LNCAP (cell line): Measurements from ENCODE around the gene SYN1.

Experiments used
- CTCF ChIP-seq: fragments of 450-650 bp; IDR thresholded peaks from 2 replicates; pipeline ENCODE4 v1.5.1; 2017; ENCODE audit warnings: mild to moderate bottlenecking

SYN1 gene

DNA sequence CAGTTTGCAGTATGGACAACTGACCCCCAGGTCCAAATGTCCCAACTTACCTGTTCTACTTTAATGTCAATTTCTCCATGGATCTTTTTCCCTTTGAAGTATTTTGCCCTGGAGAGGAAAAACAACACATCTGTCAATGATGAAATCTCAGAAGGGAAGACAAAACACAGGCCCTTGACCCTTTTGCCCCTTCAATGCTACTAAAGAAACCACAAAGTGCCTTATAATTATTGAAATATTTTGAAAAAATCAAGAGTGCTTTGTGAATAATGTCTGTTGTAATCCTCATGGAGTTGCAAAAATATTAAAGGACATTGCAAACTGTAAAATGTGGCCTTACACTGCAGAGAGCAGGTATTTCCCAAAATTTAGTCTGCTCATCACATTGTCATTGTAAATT is 12.6 kb downstream of the SYN1 start:
- no peak for TF ChIP-seq CTCF

DNA sequence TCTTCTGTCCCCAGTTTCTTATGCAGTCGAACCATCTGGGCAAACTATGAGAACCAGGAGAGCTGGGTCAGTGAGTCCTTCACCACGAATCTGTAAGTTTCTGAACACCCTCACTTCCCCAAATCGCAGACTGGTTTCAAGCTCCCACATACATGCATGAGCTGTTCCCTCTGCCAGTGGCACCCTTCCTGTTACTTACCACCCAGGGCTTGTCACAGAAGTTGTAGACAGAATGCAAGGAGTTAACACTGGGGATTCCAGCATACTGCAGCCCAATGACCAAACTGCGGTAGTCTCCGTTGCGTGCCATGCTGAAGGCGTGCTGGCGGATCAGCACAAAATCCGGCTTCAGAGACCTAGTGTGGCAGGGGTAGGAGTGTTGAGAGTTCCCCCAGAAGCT is 14.6 kb downstream of the SYN1 start:
- TF ChIP-seq CTCF = no peak

DNA sequence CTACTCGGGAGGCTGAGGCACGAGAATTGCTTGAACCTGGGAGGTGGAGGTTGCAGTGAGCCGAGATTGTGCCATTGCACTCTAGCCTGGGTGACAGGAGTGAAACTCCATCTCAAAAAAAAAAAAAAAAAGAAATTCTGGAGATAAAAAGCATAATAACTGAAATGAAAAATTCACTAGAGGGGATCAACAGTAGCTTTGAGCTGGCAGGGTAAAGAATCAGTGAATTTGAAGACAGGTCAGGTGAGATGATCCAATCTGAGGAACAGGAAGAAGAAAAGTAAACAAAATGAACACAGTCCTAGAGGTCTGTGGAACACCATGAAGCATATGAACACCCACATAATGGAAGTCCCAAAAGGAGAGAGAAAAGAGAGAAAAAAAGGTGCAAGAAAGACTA is 22.4 kb downstream of the SYN1 start:
- TF ChIP-seq CTCF = no peak

DNA sequence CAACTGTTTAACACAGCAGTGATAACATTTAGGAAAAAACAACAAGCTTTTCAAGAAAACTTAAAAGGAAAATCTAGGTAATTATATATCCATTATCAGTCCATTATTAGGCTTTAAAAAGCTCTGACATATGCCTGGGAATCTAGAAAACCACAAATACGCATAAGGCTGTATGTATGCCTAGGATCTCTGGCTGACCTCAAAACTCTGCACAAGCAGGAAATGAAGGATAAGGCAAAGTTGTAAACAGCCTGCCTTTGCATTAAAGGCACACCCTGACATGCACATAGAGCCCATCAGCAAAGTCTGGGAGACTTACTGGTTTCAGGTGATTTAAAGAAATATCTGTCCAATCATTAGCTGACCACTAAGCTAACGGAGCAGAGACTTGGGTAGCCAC is 23.4 kb downstream of the SYN1 start:
- TF ChIP-seq CTCF = no peak

DNA sequence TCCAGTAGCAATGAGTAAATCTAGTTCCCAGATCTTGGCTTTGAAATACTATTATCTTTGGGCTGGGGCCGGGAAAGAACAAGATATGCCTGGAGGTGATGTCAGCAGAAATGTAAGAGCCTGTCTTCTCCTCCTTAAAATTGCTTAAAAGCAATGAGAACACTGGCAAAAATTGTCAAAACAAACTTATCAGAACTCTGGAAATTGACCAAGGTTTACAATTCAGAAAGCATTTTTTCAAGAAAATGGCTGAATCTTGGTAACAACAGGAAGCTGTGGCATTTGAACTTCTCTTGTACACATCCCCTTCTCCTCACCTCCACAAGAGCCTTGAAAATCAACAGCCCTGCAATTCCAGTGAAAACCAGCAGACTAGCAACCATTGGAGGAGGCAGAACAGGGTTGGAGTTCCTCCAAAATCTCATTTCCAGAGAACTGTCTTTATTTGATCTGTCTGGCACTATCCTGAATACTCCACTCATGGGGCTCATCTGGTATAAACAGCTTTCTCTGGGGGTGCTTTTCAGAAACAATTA is 23.9 kb downstream of the SYN1 start:
- TF ChIP-seq CTCF = no peak

- TF ChIP-seq CTCF = no peak
These were observed 26.1 kb downstream of the SYN1 start for GRCh38 chrX:47593522-47593921.

DNA sequence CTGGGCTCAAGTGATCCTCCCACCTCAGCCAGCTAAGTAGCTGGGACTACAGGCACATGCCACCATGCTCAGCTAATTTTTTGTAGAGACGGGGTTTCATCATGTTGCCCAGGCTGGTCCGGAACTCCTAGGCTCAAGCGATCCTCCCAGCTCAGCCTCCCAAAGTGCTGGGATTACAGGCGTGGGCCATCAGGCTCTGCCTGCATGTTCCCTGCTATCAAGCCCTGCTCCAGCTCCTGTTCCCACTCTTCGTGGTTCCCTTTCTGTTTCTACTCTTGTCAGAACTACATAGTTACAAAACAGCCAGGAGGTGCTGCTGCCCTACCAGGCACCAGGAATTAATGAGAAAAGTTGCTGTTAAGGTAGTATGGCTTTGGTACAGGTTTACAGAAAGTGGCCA is 28.7 kb downstream of the SYN1 start:
- no peak for TF ChIP-seq CTCF
